ENCODE measurements around the gene RMC1. TPM values are rescaled to one million over a fixed set of nuclear protein-coding genes. Genes with fewer than 3 reads are reported as not detected.

RMC1 gene
- total RNA-seq, 2 donors from 2014 or later, result 9.9 to 15.5 TPM

DNA sequence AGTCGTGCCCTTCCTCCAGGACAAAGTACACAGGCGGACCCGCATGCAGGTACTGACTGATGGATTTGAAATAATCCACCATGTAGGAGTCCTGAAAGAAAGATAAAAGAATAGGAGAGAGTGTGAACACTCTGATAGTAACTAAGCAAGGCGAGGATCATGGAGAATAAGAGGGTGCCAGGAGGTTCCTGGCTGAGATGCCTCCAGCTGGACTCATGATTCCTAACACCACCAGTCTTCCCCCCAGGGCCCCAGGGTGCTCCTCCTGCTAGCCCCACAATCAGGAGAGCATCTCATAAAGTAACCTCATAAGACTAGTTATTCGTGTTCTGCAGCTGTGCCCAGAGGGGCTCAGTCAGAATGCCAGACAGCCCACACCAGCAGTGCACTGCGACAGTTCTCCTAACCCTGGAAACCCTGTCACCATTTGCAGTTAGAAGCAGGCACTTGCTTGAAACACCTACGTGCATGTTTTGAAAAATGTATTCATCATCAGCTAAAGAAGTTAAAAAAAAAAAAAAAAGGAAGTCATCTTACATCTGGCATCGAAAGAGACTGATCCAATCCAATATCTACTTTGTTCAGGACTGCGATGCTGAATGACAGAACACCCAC, 36.7 kb downstream of the RMC1 start:
- H3K27ac ChIP-seq, result peak overlapping the region in 1 of 4 donors; percentile 73
- no peaks in the 10 kb centered on the region for H3K9me3 ChIP-seq
- H3K4me3 ChIP-seq, result no peak overlapping the region
- no peak for ATAC-seq
- TF ChIP-seq POLR2A (IDR thresholded peaks at IDR 0.05), result no peak
- TF ChIP-seq, protein P1, sequence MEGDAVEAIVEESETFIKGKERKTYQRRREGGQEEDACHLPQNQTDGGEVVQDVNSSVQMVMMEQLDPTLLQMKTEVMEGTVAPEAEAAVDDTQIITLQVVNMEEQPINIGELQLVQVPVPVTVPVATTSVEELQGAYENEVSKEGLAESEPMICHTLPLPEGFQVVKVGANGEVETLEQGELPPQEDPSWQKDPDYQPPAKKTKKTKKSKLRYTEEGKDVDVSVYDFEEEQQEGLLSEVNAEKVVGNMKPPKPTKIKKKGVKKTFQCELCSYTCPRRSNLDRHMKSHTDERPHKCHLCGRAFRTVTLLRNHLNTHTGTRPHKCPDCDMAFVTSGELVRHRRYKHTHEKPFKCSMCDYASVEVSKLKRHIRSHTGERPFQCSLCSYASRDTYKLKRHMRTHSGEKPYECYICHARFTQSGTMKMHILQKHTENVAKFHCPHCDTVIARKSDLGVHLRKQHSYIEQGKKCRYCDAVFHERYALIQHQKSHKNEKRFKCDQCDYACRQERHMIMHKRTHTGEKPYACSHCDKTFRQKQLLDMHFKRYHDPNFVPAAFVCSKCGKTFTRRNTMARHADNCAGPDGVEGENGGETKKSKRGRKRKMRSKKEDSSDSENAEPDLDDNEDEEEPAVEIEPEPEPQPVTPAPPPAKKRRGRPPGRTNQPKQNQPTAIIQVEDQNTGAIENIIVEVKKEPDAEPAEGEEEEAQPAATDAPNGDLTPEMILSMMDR (IDR thresholded peaks at IDR 0.05), result no peak
- H3K36me3 ChIP-seq (replicated peaks in 1 of 2; ENCODE audit: insufficient read depth in 1 of 2, low read depth in 2 of 2), result peaks cover 14 to 53% of the 10 kb centered on the region in 2 donors
- no peaks in the 10 kb centered on the region for H3K27me3 ChIP-seq
- no peak for DNase-seq
- no peaks in the 10 kb centered on the region for H3K4me1 ChIP-seq
- WGBS, 2 donors, result 79 to 90% methylated on average over 9 of the region's 9 CpGs
- intact Hi-C loops (cut with DNase I), result loop anchor here (10.0 kb wide), 1 partner anchor 55 kb away; no protein-coding TSS in a partner anchor

- Histone ChIP-seq H3K27ac (peak overlapping the region in 1 of 4 donors; percentile 73), H3K36me3 (replicated peaks in 1 of 2; ENCODE audit: insufficient read depth in 1 of 2, low read depth in 2 of 2) (peaks cover 14 to 50% of the 10 kb centered on the region in 2 donors)
Observed at GRCh38 chr18:23540867-23541266, 37.6 kb downstream of the RMC1 start.

DNA sequence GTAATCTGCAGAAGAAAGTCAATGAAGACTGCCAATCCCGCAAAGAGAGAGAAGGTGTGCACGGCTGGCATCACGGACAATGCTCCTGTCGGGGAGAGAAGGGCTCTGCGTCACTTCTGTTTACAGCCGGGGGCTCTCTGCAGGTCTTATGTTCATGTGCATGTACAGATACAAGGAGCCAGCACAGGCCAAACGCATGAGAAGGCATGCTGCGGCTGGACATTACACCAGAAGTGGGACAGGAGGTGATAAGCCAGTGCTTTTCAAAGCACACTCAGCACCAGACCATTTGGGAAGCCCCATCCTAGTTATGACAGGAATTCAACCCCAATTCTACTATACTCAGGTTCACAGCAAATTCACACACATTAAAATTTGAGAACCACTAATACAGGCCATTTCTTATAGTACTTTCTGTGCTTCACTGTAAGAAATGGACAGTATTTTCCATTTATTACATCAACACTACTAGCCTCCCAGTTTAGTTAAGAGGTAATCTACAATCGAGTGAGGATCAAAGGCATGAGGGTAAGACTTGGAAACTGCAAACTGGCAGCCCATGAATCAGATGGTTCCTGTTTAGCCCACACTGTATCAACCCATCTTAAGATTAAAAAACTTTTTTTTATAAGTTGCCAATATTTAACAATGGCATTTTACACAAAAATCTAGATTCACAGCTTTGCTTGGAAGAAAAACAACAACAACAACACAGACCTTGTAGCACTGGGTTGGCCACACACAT, 38.2 kb downstream of the RMC1 start:
- H3K27me3 ChIP-seq, result no peaks in the 10 kb centered on the region
- no peak overlapping the region for H3K4me3 ChIP-seq
- H3K36me3 ChIP-seq (replicated peaks in 1 of 2; ENCODE audit: insufficient read depth in 1 of 2, low read depth in 2 of 2), result peaks cover 14 to 47% of the 10 kb centered on the region in 2 donors
- ATAC-seq (no peak), DNase-seq (no peak)
- intact Hi-C loops (cut with DNase I), result no loop called here
- H3K4me1 ChIP-seq, result no peaks in the 10 kb centered on the region
- no peak overlapping the region for H3K27ac ChIP-seq
- WGBS, 2 donors, result 85 to 93% methylated on average over 9 of the region's 9 CpGs
- TF ChIP-seq, protein P1 (IDR thresholded peaks at IDR 0.05), result no peak
- TF ChIP-seq POLR2A (IDR thresholded peaks at IDR 0.05), result no peak
- no peaks in the 10 kb centered on the region for H3K9me3 ChIP-seq

More at GRCh38 chr18:23540867-23541266, 37.6 kb downstream of the RMC1 start:
- ATAC-seq (no peak), DNase-seq (peak in 1 of 4 donors; percentile 36)
- H3K27me3 ChIP-seq, result no peaks in the 10 kb centered on the region
- no peaks in the 10 kb centered on the region for H3K9me3 ChIP-seq
- H3K4me3 ChIP-seq, result no peak overlapping the region
- 64 to 74% methylated on average over 5 of the region's 5 CpGs for whole genome bisulfite sequencing, 2 donors
- H3K4me1 ChIP-seq, result no peaks in the 10 kb centered on the region
- TF ChIP-seq, protein P1 (IDR thresholded peaks at IDR 0.05), result no peak
- TF ChIP-seq POLR2A (IDR thresholded peaks at IDR 0.05), result no peak
- intact Hi-C loops (cut with DNase I), result no loop called here

DNA sequence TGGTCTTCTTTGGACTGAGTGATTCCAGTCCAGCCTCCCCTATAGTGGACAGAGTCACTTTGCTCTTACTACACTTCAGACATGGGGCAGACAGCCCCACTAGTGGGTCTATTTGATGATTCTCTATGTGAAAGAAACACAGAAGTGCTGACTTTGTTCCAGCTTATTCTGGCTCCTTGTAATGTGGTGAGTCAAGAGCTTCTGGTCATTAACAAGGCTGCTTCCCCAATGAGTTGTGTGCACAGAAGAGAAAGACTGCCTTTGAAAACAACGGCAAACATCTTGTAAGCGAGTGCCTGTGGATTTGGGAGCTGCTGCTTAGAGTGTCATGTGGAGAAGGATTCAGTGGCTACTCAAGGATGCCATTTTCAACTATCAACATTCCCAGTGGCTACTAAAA, 39.1 kb downstream of the RMC1 start:
- no peak for TF ChIP-seq POLR2A (IDR thresholded peaks at IDR 0.05)
- TF ChIP-seq, protein P1 (IDR thresholded peaks at IDR 0.05), result no peak
- peaks cover 10 to 40% of the 10 kb centered on the region in 2 donors for H3K36me3 ChIP-seq (replicated peaks in 1 of 2; ENCODE audit: insufficient read depth in 1 of 2, low read depth in 2 of 2)
- DNase-seq, result no peak
- WGBS, 2 donors, result 97 to 100% methylated on average over 2 of the region's 2 CpGs
- ATAC-seq, result no peak
- H3K27ac ChIP-seq, result no peak overlapping the region
- H3K27me3 ChIP-seq, result no peaks in the 10 kb centered on the region
- no peaks in the 10 kb centered on the region for H3K4me1 ChIP-seq
- no peaks in the 10 kb centered on the region for H3K9me3 ChIP-seq
- intact Hi-C loops (cut with DNase I), result no loop called here
- H3K4me3 ChIP-seq, result no peak overlapping the region
